ENCODE data around the gene SGCD. TPM values are rescaled to one million over a fixed set of nuclear protein-coding genes. Genes with fewer than 3 reads are reported as not detected.

The SGCD gene
- polyA plus RNA-seq, 1 of the 3 experiments (the other 2 are of a cell fraction): 0.87 TPM

GRCh38 chr5:156385416-156385815, 58.5 kb downstream of the SGCD start:
- Histone ChIP-seq H3K9me3 (no peaks in the 10 kb centered on the region), H3K9ac (no peak overlapping the region), H3K4me2 (no peak overlapping the region), H3F3A (replicated peaks; ENCODE audit: insufficient read depth) (no peaks in the 10 kb centered on the region), H3K27ac (ENCODE audit: low read depth in 2 of 2, low read length in 1 of 2) (no peak overlapping the region), H3K79me2 (ENCODE audit: insufficient read depth) (no peaks in the 10 kb centered on the region), H3K4me3 (ENCODE audit: low read depth in 2 of 2, low read length in 1 of 2) (no peak overlapping the region), H4K20me1 (ENCODE audit: insufficient read depth) (no peaks in the 10 kb centered on the region), H3K36me3 (replicated peaks in 1 of 2; ENCODE audit: control insufficient read depth in 1 of 2, insufficient read depth in 2 of 2, low read length in 1 of 2) (no peaks in the 10 kb centered on the region), H3K27me3 (ENCODE audit: insufficient read depth) (no peaks in the 10 kb centered on the region), H3K9me2 (no peaks in the 10 kb centered on the region), H3K4me1 (ENCODE audit: control insufficient read depth in 1 of 2, insufficient read depth in 2 of 2, low read depth in 1 of 2, low read length in 1 of 2) (no peaks in the 10 kb centered on the region), H2AFZ (ENCODE audit: low read depth) (no peak overlapping the region)
- ChIA-PET CTCF (no interaction called here), POLR2A (no interaction called here)
- no peak for DNase-seq
- TF ChIP-seq NRF1 (IDR thresholded peaks at IDR 0.05; ENCODE audit: low read depth, low read length) (no peak), RXRA (IDR thresholded peaks at IDR 0.05; ENCODE audit: borderline replicate concordance, low read depth) (no peak), FOSL2 (IDR thresholded peaks at IDR 0.05; ENCODE audit: borderline replicate concordance, low read depth) (no peak), POLR2AphosphoS5 (IDR thresholded peaks at IDR 0.05; ENCODE audit: low read depth, low read length) (no peak), CTCF (IDR thresholded peaks at IDR 0.05) (no peak), GABPA (IDR thresholded peaks at IDR 0.05; ENCODE audit: low read depth) (no peak), FOXJ3 (CRISPR knock-in tag; IDR thresholded peaks at IDR 0.05) (no peak), YY1 (IDR thresholded peaks at IDR 0.05; ENCODE audit: low read depth) (no peak), SMC3 (IDR thresholded peaks at IDR 0.05; ENCODE audit: low read depth, low read length) (no peak), RCOR1 (IDR thresholded peaks at IDR 0.05; ENCODE audit: low read length) (no peak), JUND (IDR thresholded peaks at IDR 0.05) (no peak), MAX (IDR thresholded peaks at IDR 0.05; ENCODE audit: low read depth) (no peak), MXI1 (IDR thresholded peaks at IDR 0.05; ENCODE audit: low read depth, low read length) (no peak), TAF1 (IDR thresholded peaks at IDR 0.05; ENCODE audit: borderline replicate concordance, low read depth, low read length) (no peak)
- WGBS (ENCODE audit: low lambda C conversion rate): 40% methylated on average over 3 of the region's 3 CpGs

GRCh38 chr5:156386976-156387375, 60.0 kb downstream of the SGCD start:
- H3K27ac ChIP-seq (ENCODE audit: low read depth in 2 of 2, low read length in 1 of 2): no peak overlapping the region
- ChIA-PET POLR2A (no interaction called here), CTCF (interaction anchor here (0.7 kb wide), 1 partner anchor 33 kb away, joined by 3 read pairs; no protein-coding TSS in a partner anchor)
- DNase-seq: no peak
- no peaks in the 10 kb centered on the region for H3K79me2 ChIP-seq (ENCODE audit: insufficient read depth)
- no peaks in the 10 kb centered on the region for H4K20me1 ChIP-seq (ENCODE audit: insufficient read depth)
- no peak overlapping the region for H3K9ac ChIP-seq
- WGBS (ENCODE audit: low lambda C conversion rate): 62% methylated on average over 4 of the region's 4 CpGs
- H3K27me3 ChIP-seq (ENCODE audit: insufficient read depth): no peaks in the 10 kb centered on the region
- H3K4me3 ChIP-seq (ENCODE audit: low read depth in 2 of 2, low read length in 1 of 2): no peak overlapping the region
- no peaks in the 10 kb centered on the region for H3K36me3 ChIP-seq (replicated peaks in 1 of 2; ENCODE audit: control insufficient read depth in 1 of 2, insufficient read depth in 2 of 2, low read length in 1 of 2)
- no peaks in the 10 kb centered on the region for H3K9me3 ChIP-seq
- H3K4me1 ChIP-seq (ENCODE audit: control insufficient read depth in 1 of 2, insufficient read depth in 2 of 2, low read depth in 1 of 2, low read length in 1 of 2): no peaks in the 10 kb centered on the region
- no peak overlapping the region for H2AFZ ChIP-seq (ENCODE audit: low read depth)
- no peak overlapping the region for H3K4me2 ChIP-seq
- TF ChIP-seq MXI1 (IDR thresholded peaks at IDR 0.05; ENCODE audit: low read depth, low read length) (no peak), TCF12 (IDR thresholded peaks at IDR 0.05) (no peak), SIN3A (IDR thresholded peaks at IDR 0.05; ENCODE audit: borderline replicate concordance, low read depth, low read length) (no peak)
- H3F3A ChIP-seq (replicated peaks; ENCODE audit: insufficient read depth): no peaks in the 10 kb centered on the region
- no peaks in the 10 kb centered on the region for H3K9me2 ChIP-seq

All from SK-N-SH (cell line).